ENCODE measurements around the gene GNAZ. TPM values are rescaled to one million over a fixed set of nuclear protein-coding genes. Genes with fewer than 3 reads are reported as not detected.
A peak's percentile ranks its signal among the peaks of the same experiment; 100 is the strongest.

The GNAZ gene
- total and polyA plus RNA-seq, 2 of the 8 experiments (the other 6 are each of a cell fraction or from before 2014, with no cell fraction given): 6.6 to 9.6 TPM

- no peak overlapping the region for H3K56ac ChIP-seq (replicated peaks; ENCODE audit: insufficient read length, low read depth, low read length)
- DNase-seq (ENCODE audit: low read depth in 1 of 2, low spot score in 2 of 2): no peak
- H2BK12ac ChIP-seq (ENCODE audit: low read depth, low read length): 0 out of 2 replicates have a peak overlapping the region, but pooled peaks have one; percentile 0
- POLR2A ChIA-PET (ENCODE audit: partially characterized antibody): no interaction called here
- WGBS, 2 experiments (ENCODE audit: extremely low coverage in 1 of 2, insufficient coverage in 1 of 2, insufficient read length in 1 of 2, insufficient replicate concordance in 2 of 2, low coverage in 1 of 2, low lambda C conversion rate in 2 of 2, missing lambda C conversion rate in 1 of 2): 88% methylated on average over 8 of the region's 8 CpGs; no CpG with 5 or more reads in 1 of the 2 experiments
- FAIRE-seq: no peak
- no peak overlapping the region for H3K4ac ChIP-seq (replicated peaks; ENCODE audit: insufficient read length, low read depth, low read length)
- peak overlapping the region; percentile 3; the same call in 1 of the 2 replicates for H2AK5ac ChIP-seq (ENCODE audit: low read depth, low read length)
- no peak overlapping the region for H4K5ac ChIP-seq (ENCODE audit: insufficient read length, low read depth, low read length)
- H3K27me3 ChIP-seq (replicated peaks in 1 of 4; ENCODE audit: control insufficient read depth in 3 of 4, extremely low read depth in 1 of 4, insufficient read depth in 3 of 4, low read length in 3 of 4): peaks cover 6 to 42% (median 37%) of the 10 kb centered on the region in 4 experiments
- H4K20me1 ChIP-seq (replicated peaks in 1 of 2; ENCODE audit: control insufficient read depth in 1 of 2, insufficient read depth in 2 of 2, low read length in 2 of 2): peaks cover 6 to 17% of the 10 kb centered on the region in 2 experiments
- H3K27ac ChIP-seq (ENCODE audit: low read depth, low read length): no peak overlapping the region
- no peak overlapping the region for H3K14ac ChIP-seq (ENCODE audit: insufficient read length)
- no peak overlapping the region for H2BK120ac ChIP-seq (replicated peaks; ENCODE audit: low read depth, low read length)
- H2BK15ac ChIP-seq (ENCODE audit: low read length): 0 out of 2 replicates have a peak overlapping the region, but pooled peaks have one; percentile 5
- H3K4me3 ChIP-seq (ENCODE audit: extremely low read depth in 1 of 4, insufficient read depth in 2 of 4, low read depth in 3 of 4, low read length in 4 of 4): no peak overlapping the region; a peak in 1 of 8 replicates
- peaks cover 11% of the 10 kb centered on the region; the same call in 1 of the 2 replicates for H3K23me2 ChIP-seq (ENCODE audit: low read depth, low read length)
- peak overlapping the region in 1 of 2 experiments; percentile 92; a peak in 1 of 4 replicates for H3K4me2 ChIP-seq (ENCODE audit: insufficient read depth in 1 of 2, low read depth in 2 of 2, low read length in 2 of 2)
- no peaks in the 10 kb centered on the region; the same call in 1 of the 2 replicates for H3K79me1 ChIP-seq (ENCODE audit: low read depth, low read length)
- peaks cover 0 to 10% (median 5%) of the 10 kb centered on the region in 4 experiments; a peak in 5 of 7 replicates for H3K4me1 ChIP-seq (replicated peaks in 1 of 4; ENCODE audit: control insufficient read depth in 3 of 4, insufficient read depth in 4 of 4, low read length in 3 of 4)
- H3K36me3 ChIP-seq (ENCODE audit: control insufficient read depth in 2 of 4, insufficient read depth in 4 of 4, low read length in 3 of 4): no peaks in the 10 kb centered on the region
- CTCF ChIA-PET (ENCODE audit: partially characterized antibody): interaction anchor here (0.6 to 5.2 kb wide), 8 partner anchors 26 to 1436 kb away, joined by 3 to 25 read pairs (median 4); no protein-coding TSS in a partner anchor
- H3K18ac ChIP-seq (ENCODE audit: extremely low read depth, low read length): no peak overlapping the region
- no peak overlapping the region for H2BK5ac ChIP-seq (ENCODE audit: low read depth, low read length)
- H3K9me3 ChIP-seq (ENCODE audit: insufficient read depth in 2 of 2, low read depth in 1 of 2, low read length in 1 of 2): no peaks in the 10 kb centered on the region
- no peak overlapping the region for H4K8ac ChIP-seq (ENCODE audit: extremely low read depth, insufficient read depth, low read length)
- no peak overlapping the region for H2AFZ ChIP-seq (ENCODE audit: low read length)
- no peak overlapping the region for H3K9ac ChIP-seq (replicated peaks in 1 of 4; ENCODE audit: extremely low read depth in 1 of 4, low read depth in 3 of 4, low read length in 3 of 4)
- no peak overlapping the region for H3K23ac ChIP-seq (ENCODE audit: insufficient read length)
- no peak overlapping the region for H2BK20ac ChIP-seq (ENCODE audit: low read length)
- no peaks in the 10 kb centered on the region for H3K79me2 ChIP-seq (ENCODE audit: control insufficient read depth in 1 of 2, insufficient read depth in 2 of 2, low read length in 2 of 2)
- no peak overlapping the region for H4K91ac ChIP-seq (replicated peaks; ENCODE audit: insufficient read length, low read length)
- TF ChIP-seq KDM4A (IDR thresholded peaks at IDR 0.05; ENCODE audit: low read depth, low read length, severe bottlenecking): no peak
- TF ChIP-seq POLR2AphosphoS5 (IDR thresholded peaks at IDR 0.05; ENCODE audit: low read depth, low read length): no peak
- no peak for TF ChIP-seq MAX (IDR thresholded peaks at IDR 0.05)
- no peak for TF ChIP-seq CHD2 (IDR thresholded peaks at IDR 0.05; ENCODE audit: low read length)
- TF ChIP-seq TEAD4 (IDR thresholded peaks at IDR 0.05; ENCODE audit: low read depth, low read length): no peak
- TF ChIP-seq RXRA (IDR thresholded peaks at IDR 0.05; ENCODE audit: insufficient read depth, low read depth, low read length): no peak
- TF ChIP-seq POU5F1 (IDR thresholded peaks at IDR 0.05; ENCODE audit: low read depth, low read length): no peak
- no peak for TF ChIP-seq CTCF (IDR thresholded peaks at IDR 0.05; ENCODE audit: control extremely low read depth in 1 of 3, insufficient read depth in 1 of 3, low read depth in 1 of 3, low read length in 3 of 3)
- no peak for TF ChIP-seq TAF7 (optimal IDR thresholded peaks at IDR 0.05; ENCODE audit: borderline replicate concordance, low read depth, low read length)
- no peak for TF ChIP-seq CTBP2 (IDR thresholded peaks at IDR 0.05; ENCODE audit: borderline replicate concordance, insufficient read depth, insufficient read length, low read length)
Measured at GRCh38 chr22:23068832-23069385, 1.4 kb upstream of the GNAZ start.
